SK-N-SH (cell line): ENCODE data around the gene TIMM22. TPM values are rescaled to one million over a fixed set of nuclear protein-coding genes. Genes with fewer than 3 reads are reported as not detected.

Experiments
- CTCF ChIA-PET: fragments of 300-600, 350-600 bp; formaldehyde crosslinking; extraction: SDS; loops from one replicate; lab custom pipeline; 2021; lab: Yijun Ruan, JAX
- POLR2A ChIA-PET: fragments of 350-600 bp; sonication (Branson Sonifier 250); formaldehyde crosslinking; extraction: SDS; loops from one replicate; lab custom pipeline; 2020; ENCODE audit warnings: antibody characterized with exemption, inconsistent platforms; lab: Yijun Ruan, JAX
- DNase-seq: peaks from one replicate; pipeline ENCODE4 v3.0.0; 2012
- H2AFZ ChIP-seq: fragments of 200-600 bp; sonication (generic); 2 replicates; pipeline ENCODE4 v1.8.1; 2016; ENCODE audit warnings: antibody characterized with exemption, mild to moderate bottlenecking, low read depth
- H3F3A ChIP-seq: fragments of 200-600 bp; sonication (generic); replicated peaks from 2 replicates; pipeline ENCODE3; 2016; ENCODE audit warnings: antibody characterized with exemption, mild to moderate bottlenecking; ENCODE audit not compliant: insufficient read depth
- H3K27ac ChIP-seq, 2 experiments: fragments of 200-500 bp in 1 of 2; fragments of 200-600 bp in 1 of 2; sonication (Bioruptor generic) in 1 of 2; sonication (generic), shearing (Covaris generic) in 1 of 2; 2 replicates each; pipeline versions ENCODE4 v1.5.1 to v1.6.1; 2014 to 2016; ENCODE audit warnings: low read depth in 2 of 2, inconsistent platforms in 1 of 2, low read length in 1 of 2, mild to moderate bottlenecking in 1 of 2, mixed read lengths in 1 of 2
- H3K27me3 ChIP-seq: fragments of 200-600 bp; sonication (generic), shearing (Covaris generic); 2 replicates; pipeline ENCODE4 v1.6.1; 2016; ENCODE audit warnings: mixed run types; ENCODE audit not compliant: insufficient read depth
- H3K36me3 ChIP-seq, 2 experiments: fragments of 200-500 bp in 1 of 2; fragments of 200-600 bp in 1 of 2; sonication (Bioruptor generic) in 1 of 2; sonication (generic) in 1 of 2; replicated peaks in 1 of 2; 2 replicates each; pipeline versions ENCODE3 to v1.5.1; 2014 to 2016; ENCODE audit warnings: low read length in 1 of 2, mild to moderate bottlenecking in 1 of 2; ENCODE audit not compliant: insufficient read depth in 2 of 2, control insufficient read depth in 1 of 2
- H3K4me1 ChIP-seq, 2 experiments: fragments of 200-500 bp in 1 of 2; fragments of 200-600 bp in 1 of 2; sonication (Bioruptor generic) in 1 of 2; sonication (generic), shearing (Covaris generic) in 1 of 2; 2 replicates each; pipeline versions ENCODE4 v1.5.1 to v1.6.1; 2014 to 2016; ENCODE audit warnings: low read depth in 1 of 2, low read length in 1 of 2, mixed run types in 1 of 2; ENCODE audit not compliant: insufficient read depth in 2 of 2, control insufficient read depth in 1 of 2
- H3K4me2 ChIP-seq: fragments of 200-600 bp; sonication (generic), shearing (Covaris generic); 2 replicates; pipeline ENCODE4 v1.6.1; 2017; ENCODE audit warnings: mixed run types
- H3K4me3 ChIP-seq, 2 experiments: fragments of 200-500 bp in 1 of 2; fragments of 200-600 bp in 1 of 2; sonication (Bioruptor generic) in 1 of 2; sonication (generic), shearing (Covaris generic) in 1 of 2; 2 replicates each; pipeline versions ENCODE4 v1.5.1 to v1.8.1; 2014 to 2016; ENCODE audit warnings: low read depth in 2 of 2, inconsistent platforms in 1 of 2, low read length in 1 of 2, mild to moderate bottlenecking in 1 of 2, mixed read lengths in 1 of 2, moderate library complexity in 1 of 2
- H3K79me2 ChIP-seq: fragments of 200-600 bp; sonication (generic); 2 replicates; pipeline ENCODE4 v1.8.1; 2017; ENCODE audit warnings: mild to moderate bottlenecking; ENCODE audit not compliant: insufficient read depth
- H3K9ac ChIP-seq: fragments of 200-600 bp; sonication (generic); 2 replicates; pipeline ENCODE4 v1.6.1; 2017; ENCODE audit warnings: mixed run types
- H3K9me2 ChIP-seq: fragments of 200-600 bp; sonication (generic); 2 replicates; pipeline ENCODE4 v1.6.1; 2017; ENCODE audit warnings: mixed run types
- H3K9me3 ChIP-seq: fragments of 200-600 bp; sonication (generic); 2 replicates; pipeline ENCODE4 v1.6.1; 2017; ENCODE audit warnings: mixed run types, mild to moderate bottlenecking, moderate library complexity
- H4K20me1 ChIP-seq: fragments of 200-600 bp; sonication (generic); 2 replicates; pipeline ENCODE4 v1.6.1; 2017; ENCODE audit warnings: mild to moderate bottlenecking, mixed run types; ENCODE audit not compliant: insufficient read depth
- EP300 ChIP-seq, 2 experiments: IDR thresholded peaks; 2 replicates each; pipeline versions ENCODE4 v1.4.0 to v1.6.1; 2012; ENCODE audit warnings: borderline replicate concordance in 1 of 2, low read depth in 1 of 2, low read length in 1 of 2
- FOSL2 ChIP-seq: IDR thresholded peaks from 2 replicates; pipeline ENCODE4 v1.4.0; 2012; ENCODE audit warnings: low read depth, mild to moderate bottlenecking, moderate library complexity, borderline replicate concordance
- IRF3 ChIP-seq: fragments of 150-350 bp; IDR thresholded peaks from 2 replicates; pipeline ENCODE4 v1.6.1; 2016; ENCODE audit warnings: mild to moderate bottlenecking, low read depth, low read length
- MAX ChIP-seq: IDR thresholded peaks from 2 replicates; pipeline ENCODE4 v1.4.0; 2012; ENCODE audit warnings: low read depth
- MXI1 ChIP-seq: IDR thresholded peaks from 2 replicates; pipeline ENCODE4 v1.6.1; 2012; ENCODE audit warnings: mild to moderate bottlenecking, low read depth, low read length, improper control_type of control experiment
- NFIC ChIP-seq: IDR thresholded peaks from 2 replicates; pipeline ENCODE4 v1.4.0; 2012; ENCODE audit warnings: borderline replicate concordance
- WGBS: methylation state at CpG from one replicate; pipeline ENCODE4 v1.1.6; 2017; ENCODE audit warnings: low lambda C conversion rate; 5-methylcytosine and 5-hydroxymethylcytosine counted together
- polyA plus RNA-seq, 3 experiments: library from polyadenylated mRNA; depleted of rRNA; stranded (reverse); fragments of >200 nt; gene quantifications; 2 replicates each; pipeline ENCODE4 v1.2.3, GENCODE V29; 2012
- TF ChIP-seq, protein P1 (sequence below): fragments of 150-350 bp; IDR thresholded peaks from 2 replicates; pipeline ENCODE4 v1.6.1; 2017; ENCODE audit warnings: antibody characterized with exemption, low read length, low read depth, borderline replicate concordance
- TF ChIP-seq, protein P2 (sequence below): IDR thresholded peaks from 2 replicates; pipeline ENCODE4 v1.4.0; 2012; ENCODE audit warnings: low read depth, borderline replicate concordance

The TIMM22 gene
- polyA plus RNA-seq, 1 of the 3 experiments (the other 2 are of a cell fraction) = 9.9 TPM

GRCh38 chr17:978103-979093, 18.5 kb upstream of the TIMM22 start:
- peaks cover 22% of the 10 kb centered on the region for H4K20me1 ChIP-seq
- H3K36me3 ChIP-seq = no peaks in the 10 kb centered on the region
- peaks cover 40% of the 10 kb centered on the region for H3K79me2 ChIP-seq
- WGBS = 7% methylated on average over 25 of the region's 72 CpGs
- ChIA-PET POLR2A (interaction anchor here (1.3 kb wide), 1 partner anchor 197 kb away, joined by 4 read pairs; the partner anchor contains the start of gene GLOD4), CTCF (interaction anchor here (1.4 to 5.1 kb wide), 4 partner anchors 13 to 279 kb away, joined by 3 to 155 read pairs (median 24); partner anchors contain the start of gene TIMM22)
- peak overlapping the region; percentile 77 for H3K4me2 ChIP-seq
- H3F3A ChIP-seq = peaks cover 3% of the 10 kb centered on the region
- peak overlapping the region in 1 of 2 experiments; percentile 36; a peak in 1 of 4 replicates for H3K27ac ChIP-seq
- H2AFZ ChIP-seq = no peak overlapping the region
- peaks cover 0 to 16% of the 10 kb centered on the region in 2 experiments; a peak in 2 of 4 replicates for H3K4me1 ChIP-seq
- H3K9me2 ChIP-seq = no peaks in the 10 kb centered on the region
- H3K9me3 ChIP-seq = no peaks in the 10 kb centered on the region
- peak; percentile 69 for DNase-seq
- H3K9ac ChIP-seq = peak overlapping the region; percentile 59; the same call in 1 of the 2 replicates
- peaks cover 26% of the 10 kb centered on the region for H3K27me3 ChIP-seq
- peak overlapping the region; percentile 61 to 64 for H3K4me3 ChIP-seq
- TF ChIP-seq NFIC (no peak), IRF3 (no peak), FOSL2 (no peak), EP300 (IDR thresholded peaks at IDR 0.05; ENCODE audit: borderline replicate concordance in 1 of 2, low read depth in 1 of 2, low read length in 1 of 2) (no peak), MXI1 (peak; percentile 44), MAX (0 out of 2 replicates have a peak, but pooled peaks have one; percentile 14)
- TF ChIP-seq, protein P1, sequence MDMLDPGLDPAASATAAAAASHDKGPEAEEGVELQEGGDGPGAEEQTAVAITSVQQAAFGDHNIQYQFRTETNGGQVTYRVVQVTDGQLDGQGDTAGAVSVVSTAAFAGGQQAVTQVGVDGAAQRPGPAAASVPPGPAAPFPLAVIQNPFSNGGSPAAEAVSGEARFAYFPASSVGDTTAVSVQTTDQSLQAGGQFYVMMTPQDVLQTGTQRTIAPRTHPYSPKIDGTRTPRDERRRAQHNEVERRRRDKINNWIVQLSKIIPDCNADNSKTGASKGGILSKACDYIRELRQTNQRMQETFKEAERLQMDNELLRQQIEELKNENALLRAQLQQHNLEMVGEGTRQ = no peak
- TF ChIP-seq, protein P2, sequence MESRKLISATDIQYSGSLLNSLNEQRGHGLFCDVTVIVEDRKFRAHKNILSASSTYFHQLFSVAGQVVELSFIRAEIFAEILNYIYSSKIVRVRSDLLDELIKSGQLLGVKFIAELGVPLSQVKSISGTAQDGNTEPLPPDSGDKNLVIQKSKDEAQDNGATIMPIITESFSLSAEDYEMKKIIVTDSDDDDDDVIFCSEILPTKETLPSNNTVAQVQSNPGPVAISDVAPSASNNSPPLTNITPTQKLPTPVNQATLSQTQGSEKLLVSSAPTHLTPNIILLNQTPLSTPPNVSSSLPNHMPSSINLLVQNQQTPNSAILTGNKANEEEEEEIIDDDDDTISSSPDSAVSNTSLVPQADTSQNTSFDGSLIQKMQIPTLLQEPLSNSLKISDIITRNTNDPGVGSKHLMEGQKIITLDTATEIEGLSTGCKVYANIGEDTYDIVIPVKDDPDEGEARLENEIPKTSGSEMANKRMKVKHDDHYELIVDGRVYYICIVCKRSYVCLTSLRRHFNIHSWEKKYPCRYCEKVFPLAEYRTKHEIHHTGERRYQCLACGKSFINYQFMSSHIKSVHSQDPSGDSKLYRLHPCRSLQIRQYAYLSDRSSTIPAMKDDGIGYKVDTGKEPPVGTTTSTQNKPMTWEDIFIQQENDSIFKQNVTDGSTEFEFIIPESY = no peak
